HG03025 (cell line): Measurements from ENCODE around the gene LRRC32.
"Not testable (repeated sequence)": the region's sequence is repeated elsewhere in the genome, so short reads cannot be mapped to it uniquely, and the experiment has no call there.

Experiments
- ATAC-seq: cut with Tn5 transposase; IDR thresholded peaks from one replicate; pipeline ENCODE4 v1.9.1; 2021; ENCODE audit warnings: mild to moderate bottlenecking, moderate library complexity; ENCODE audit not compliant: unreplicated experiment, low FRiP score

Gene LRRC32

GRCh38 chr11:76631566-76632308, 38.8 kb downstream of the LRRC32 start:
- ATAC-seq = no peak

- ATAC-seq = no peak
These were observed 39.8 kb downstream of the LRRC32 start for GRCh38 chr11:76630600-76631281.

GRCh38 chr11:76629853-76630599, 40.5 kb downstream of the LRRC32 start:
- no peak for ATAC-seq

GRCh38 chr11:76629116-76629852, 41.3 kb downstream of the LRRC32 start:
- no peak for ATAC-seq

DNA sequence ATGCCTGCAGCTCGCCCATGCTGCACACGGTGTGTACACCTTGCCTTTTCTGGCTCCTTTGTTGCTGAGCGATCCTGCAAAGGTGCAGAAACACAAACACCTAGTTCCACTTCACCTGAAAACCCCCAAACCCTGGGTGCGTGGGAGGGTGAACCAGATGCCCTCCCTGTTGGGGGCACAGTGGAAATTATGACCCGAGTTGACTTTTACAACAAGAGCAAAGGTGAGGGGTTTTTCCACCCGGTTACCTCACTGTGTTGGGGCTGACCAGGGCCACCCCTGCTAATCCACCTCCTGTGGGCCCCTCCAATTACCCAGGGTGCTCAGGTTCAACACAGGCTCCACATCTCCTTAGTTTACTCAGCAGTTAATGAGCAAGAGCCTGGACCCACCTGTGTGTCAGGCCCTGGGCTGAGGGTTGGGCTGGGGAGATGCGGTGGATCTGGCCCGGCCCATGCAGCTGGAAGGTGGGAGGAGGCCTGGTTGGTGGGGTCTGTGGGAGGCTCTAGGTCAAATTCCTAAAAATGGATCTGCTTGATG, 42.1 kb downstream of the LRRC32 start:
- ATAC-seq = no peak

DNA sequence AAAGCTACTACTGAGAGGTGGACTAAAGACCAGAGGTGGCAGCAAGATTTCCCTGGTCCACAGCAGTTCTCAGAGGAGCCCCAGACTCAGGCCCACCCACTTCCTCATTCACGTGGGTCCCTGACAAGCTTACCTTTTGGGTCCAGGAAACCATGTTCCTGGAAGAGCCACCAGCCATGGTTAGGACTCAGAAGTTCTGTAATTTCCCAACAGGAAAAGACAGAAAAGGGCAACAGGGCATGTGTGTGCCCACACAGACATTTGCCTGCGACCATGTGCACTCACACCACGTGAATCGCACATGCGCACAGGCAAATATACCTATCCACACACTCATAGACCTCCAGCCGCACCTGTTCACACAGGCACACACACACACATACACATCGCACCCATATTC, 42.9 kb downstream of the LRRC32 start:
- no peak for ATAC-seq

DNA sequence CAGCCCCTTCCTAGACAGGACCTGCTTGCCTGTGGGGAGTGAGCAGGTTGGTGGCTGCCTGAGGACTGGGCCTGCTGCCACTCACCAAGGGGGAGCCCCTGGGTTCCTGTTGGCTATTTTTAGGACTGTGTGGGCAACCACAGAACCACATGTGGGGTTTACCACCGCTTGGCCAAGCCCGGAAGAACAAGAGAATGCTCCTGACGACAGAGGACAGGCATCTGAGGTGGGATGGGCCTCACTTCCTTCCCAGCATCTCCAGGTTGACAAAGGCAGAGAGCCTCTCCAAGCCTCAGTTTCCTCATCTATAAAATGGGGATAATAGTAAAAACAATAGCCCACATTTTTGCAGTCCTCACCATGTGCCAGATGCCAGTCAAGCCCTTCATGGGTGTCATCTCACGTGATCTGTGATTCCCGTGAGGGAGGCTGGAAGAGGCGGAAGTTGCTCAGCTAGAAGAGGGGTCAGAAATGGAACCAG, 43.6 kb downstream of the LRRC32 start:
- ATAC-seq = peak; percentile 59

DNA sequence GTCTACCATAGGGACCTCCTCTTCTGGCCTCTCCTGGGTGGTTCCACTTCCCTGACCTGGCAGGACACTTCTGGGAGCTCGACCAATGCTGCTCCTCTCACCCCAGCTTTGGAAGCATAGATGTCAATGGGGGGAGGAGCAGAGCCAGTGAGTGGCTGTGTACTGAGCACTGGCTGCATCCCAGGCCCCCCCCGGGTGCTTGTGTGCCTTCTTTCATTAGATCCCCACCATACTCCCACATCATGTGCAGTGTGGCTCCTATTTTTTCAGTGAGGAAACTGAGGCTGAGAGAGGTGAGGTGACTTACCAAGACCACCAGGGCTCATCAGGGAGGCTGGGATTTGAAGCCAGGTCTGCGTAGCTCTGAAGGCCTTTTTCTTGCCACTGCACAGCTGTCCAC, 44.3 kb downstream of the LRRC32 start:
- ATAC-seq = no peak

DNA sequence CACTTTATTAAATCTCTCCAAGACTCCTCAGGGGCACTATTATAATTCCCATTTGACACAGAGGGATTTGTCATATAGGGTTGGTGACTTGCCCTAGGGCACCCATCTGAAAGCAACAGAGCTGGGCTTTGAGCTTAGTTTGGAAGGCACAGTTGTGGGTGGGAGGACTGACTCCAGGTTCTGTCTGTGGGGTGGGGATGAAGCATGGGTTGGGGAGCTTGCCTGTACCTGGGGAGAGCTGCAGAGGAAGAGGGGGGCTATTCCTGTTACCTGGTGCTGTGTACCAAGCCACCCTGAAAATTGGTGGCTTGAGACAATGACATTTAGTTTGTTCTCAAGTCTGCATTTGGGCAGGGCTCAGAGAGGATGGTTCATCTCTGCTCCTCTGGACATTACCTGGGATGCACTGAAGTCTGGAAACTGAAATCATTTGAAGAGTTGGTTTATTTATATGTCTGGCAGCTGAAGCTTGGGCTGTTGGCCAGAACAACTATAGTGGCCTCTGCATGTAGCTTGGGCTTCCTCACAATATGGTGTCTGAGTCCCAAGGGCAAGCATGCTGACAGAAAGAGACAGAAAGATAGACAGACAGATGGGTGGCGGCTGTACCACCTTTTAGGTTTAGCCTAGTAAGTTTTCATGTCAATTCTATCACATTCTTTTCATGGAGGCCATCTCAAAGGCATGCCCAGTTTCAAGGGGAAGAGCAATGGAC, 44.9 kb downstream of the LRRC32 start:
- ATAC-seq = no peak

DNA sequence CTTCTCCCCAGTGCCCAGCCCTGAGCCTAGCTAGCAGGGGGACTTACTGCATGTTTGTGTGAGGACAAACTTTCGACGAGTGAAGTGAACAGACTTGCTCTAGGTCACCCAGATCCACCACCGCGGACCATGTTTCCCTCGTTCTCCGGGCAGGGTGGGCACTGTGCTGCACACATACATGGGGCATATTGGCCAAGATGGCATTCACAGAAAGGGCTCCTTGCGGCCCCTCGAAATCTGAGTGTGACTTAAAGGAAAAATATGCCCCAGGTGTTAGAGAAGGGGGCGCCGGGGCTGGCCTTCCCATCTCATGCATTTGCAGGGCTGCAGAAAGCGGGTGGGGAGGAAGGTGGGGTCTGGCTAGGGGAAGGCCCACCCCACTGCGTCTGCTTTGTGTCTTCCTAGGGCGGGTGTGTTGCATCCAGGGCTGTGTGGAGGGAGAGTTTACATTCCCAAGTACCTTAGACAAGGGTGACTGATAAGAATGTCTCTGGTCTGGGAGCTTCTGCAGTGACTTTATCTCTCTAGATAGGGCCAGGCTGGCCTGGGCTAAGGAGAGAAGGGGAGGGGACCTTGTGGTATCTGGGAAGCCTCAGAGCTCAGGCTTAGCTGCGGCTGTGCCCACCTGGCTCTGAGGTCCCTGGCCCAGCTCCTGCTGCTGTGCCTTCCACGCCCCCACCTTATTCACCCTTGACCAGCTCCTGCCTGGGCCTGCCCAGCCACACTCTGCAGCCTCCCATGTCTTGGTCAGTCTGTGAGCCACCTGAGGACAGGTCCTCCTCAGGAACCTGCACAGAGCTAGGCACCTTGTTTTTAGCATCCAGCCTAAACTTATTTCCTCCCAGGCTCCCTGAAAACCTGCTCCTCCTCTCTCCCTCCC, 45.8 kb downstream of the LRRC32 start:
- no peak for ATAC-seq

GRCh38 chr11:76623884-76624419, 46.6 kb downstream of the LRRC32 start:
- no peak for ATAC-seq

DNA sequence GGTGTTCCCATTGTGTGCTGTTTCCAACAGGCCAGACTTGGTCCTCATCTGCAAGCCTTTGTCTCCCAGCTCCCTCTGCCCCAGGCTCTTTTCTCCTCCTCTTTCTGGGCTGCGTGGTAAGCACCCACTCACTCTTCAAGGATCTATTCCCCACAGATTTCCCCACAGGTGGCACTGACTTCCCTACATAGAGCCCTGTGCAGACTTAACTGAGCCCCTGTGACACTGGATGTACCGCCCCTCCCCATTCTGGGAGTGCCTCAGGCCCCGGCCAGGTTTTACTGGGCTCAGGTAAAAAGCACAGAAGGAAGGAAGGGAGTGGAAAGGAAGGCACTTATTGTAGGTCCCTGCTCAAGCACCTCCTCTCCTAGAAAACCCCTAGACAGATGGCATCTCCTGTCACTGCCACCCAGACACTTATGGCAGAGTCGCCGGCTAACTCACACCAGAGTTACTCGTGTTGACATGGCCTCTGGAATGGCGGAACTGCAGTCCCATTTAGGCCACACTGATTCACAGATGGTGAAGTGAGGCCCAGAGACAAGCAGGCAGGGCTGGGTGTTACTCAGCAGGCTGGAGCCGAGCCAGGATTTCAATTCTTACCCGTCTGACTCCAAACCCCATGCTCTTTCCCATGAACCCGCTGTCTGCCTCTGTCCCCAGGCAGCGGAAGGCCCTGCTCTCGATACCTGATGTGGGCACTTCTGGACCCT, 47.2 kb downstream of the LRRC32 start:
- ATAC-seq = no peak

DNA sequence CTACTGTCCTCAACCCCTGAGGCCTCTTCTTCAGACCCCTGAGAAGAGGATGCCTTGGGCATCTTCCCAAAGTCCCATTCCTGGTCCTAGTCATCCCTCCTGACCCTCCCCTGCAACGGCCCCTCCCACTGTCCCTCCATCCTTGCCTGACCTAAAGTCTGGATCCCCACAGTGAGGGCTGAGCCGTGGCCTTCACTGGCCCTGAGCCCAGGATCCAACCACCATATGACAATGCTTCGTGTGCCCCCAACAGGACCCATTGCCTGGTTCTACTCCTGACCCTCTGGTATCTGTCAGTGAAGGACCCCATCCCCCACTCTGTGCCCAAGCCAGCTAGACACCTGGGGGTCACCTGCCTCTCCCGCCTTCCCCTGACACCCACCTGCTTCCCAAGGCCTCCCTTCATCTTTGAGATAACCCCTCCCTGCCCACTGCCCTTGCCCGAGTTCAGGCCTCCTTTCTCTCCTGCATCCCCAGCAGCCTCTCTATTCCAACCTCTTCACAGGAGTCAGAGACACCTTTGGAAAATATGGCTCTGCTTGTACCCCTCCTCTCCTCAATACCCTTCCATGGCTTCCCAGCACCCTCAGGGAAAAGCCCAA, 48.0 kb downstream of the LRRC32 start:
- ATAC-seq = no peak

DNA sequence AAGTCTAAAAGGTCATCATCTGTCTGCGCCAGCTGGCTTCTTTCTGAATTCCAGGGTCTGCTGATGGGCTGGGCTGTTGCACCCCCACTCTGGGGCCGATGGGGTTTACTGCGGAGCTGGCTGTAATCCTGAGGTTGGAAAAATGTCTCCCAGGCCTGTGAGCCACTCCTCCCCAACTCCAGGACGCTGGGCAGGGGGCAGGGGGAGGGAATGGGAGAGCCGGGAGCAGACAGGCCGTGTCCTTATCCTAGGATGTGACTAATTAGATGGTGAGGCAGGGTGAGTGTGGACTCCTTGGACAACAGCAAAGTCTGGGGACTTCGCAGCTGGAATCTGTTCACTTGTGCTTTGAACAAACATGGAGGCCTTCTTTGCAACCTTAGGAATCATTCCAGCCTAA, 48.7 kb downstream of the LRRC32 start:
- no peak for ATAC-seq

DNA sequence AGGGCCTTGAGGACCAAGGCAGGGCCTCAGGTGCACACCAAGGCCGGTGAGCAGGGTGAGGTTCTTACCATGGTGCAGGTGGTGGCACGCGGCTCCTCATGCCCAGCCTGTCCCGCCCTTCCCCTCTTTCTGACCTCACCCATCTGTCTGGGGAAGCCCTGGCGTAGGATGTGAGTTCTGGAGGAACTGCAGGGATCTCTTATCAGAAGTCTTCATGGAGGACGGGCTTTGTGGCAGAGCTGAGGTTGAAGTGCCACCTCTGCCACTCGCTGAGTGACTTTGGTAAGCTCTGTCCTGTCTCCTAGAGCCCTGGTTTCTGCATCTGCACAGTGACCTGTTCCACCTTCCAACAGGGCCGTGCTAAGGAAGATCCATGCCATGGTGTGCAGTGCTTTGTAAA, 49.1 kb downstream of the LRRC32 start:
- no peak for ATAC-seq

GRCh38 chr11:76620489-76620888, 50.1 kb downstream of the LRRC32 start:
- no peak for ATAC-seq

- not testable (repeated sequence) for ATAC-seq
These were observed 50.7 kb downstream of the LRRC32 start for GRCh38 chr11:76619801-76620200.
